HK-2 (cell line): ENCODE measurements around the gene CEP89.
A peak's percentile ranks its signal among the peaks of the same experiment; 100 is the strongest.
"Not testable (repeated sequence)": the region's sequence is repeated elsewhere in the genome, so short reads cannot be mapped to it uniquely, and the experiment has no call there.

Experiments
- DNase-seq: peaks from one replicate; pipeline ENCODE4 v3.0.0-alpha.2; 2018; ENCODE audit not compliant: unreplicated experiment

The CEP89 gene

GRCh38 chr19:32971715-32972540 lies at the start of gene CEP89, which contains the start of gene FAAP24:
TSS of gene CEP89 (minus strand) at chr19:32971958. CDS start at chr19:32971874, 84 bp downstream.
TSS of gene FAAP24 (plus strand) at chr19:32972242. CDS start at chr19:32973197, 955 bp downstream.
- peak; percentile 99 for DNase-seq

- DNase-seq, result not testable (repeated sequence)
Observed at GRCh38 chr19:33010891-33011290, 39.1 kb upstream of the CEP89 start.

GRCh38 chr19:33008738-33009137 lies 37.0 kb upstream of the CEP89 start:
- DNase-seq, result no peak

GRCh38 chr19:33005440-33005839 lies 33.7 kb upstream of the CEP89 start:
- no peak for DNase-seq

- peak; percentile 20 for DNase-seq
Observed at GRCh38 chr19:33003424-33004024, 31.8 kb upstream of the CEP89 start.

GRCh38 chr19:33002126-33002865 lies 30.5 kb upstream of the CEP89 start:
- DNase-seq, result peak; percentile 20

GRCh38 chr19:33000910-33001309 lies 29.2 kb upstream of the CEP89 start:
- DNase-seq, result no peak

- DNase-seq, result no peak
Observed at GRCh38 chr19:33000510-33000909, 28.8 kb upstream of the CEP89 start.

GRCh38 chr19:32998722-32999121 lies 27.0 kb upstream of the CEP89 start:
- DNase-seq, result no peak

- DNase-seq, result no peak
Observed at GRCh38 chr19:32997716-32998355, 26.1 kb upstream of the CEP89 start.

- DNase-seq, result not testable (repeated sequence)
Observed at GRCh38 chr19:32997061-32997464, 25.3 kb upstream of the CEP89 start.

- not testable (repeated sequence) for DNase-seq
Observed at GRCh38 chr19:32995966-32996365, 24.2 kb upstream of the CEP89 start.

GRCh38 chr19:32988724-32989123 lies 17.0 kb upstream of the CEP89 start:
- no peak for DNase-seq

GRCh38 chr19:32988254-32988653 lies 16.5 kb upstream of the CEP89 start:
- not testable (repeated sequence) for DNase-seq

GRCh38 chr19:32982488-32982887 lies 10.7 kb upstream of the CEP89 start:
- DNase-seq, result not testable (repeated sequence)

GRCh38 chr19:32979807-32980206 lies 8.0 kb upstream of the CEP89 start:
- DNase-seq, result not testable (repeated sequence)

- DNase-seq, result not testable (repeated sequence)
Observed at GRCh38 chr19:32977813-32978212, 6.1 kb upstream of the CEP89 start.

GRCh38 chr19:32977280-32977679 lies 5.5 kb upstream of the CEP89 start:
- DNase-seq, result no peak

- DNase-seq, result peak; percentile 60
Observed at GRCh38 chr19:32976223-32976805, 4.6 kb upstream of the CEP89 start.

GRCh38 chr19:32971012-32971595 lies 654 bp downstream of the CEP89 start:
- DNase-seq, result peak; percentile 4

- DNase-seq, result no peak
Observed at GRCh38 chr19:32969549-32969948, 2.2 kb downstream of the CEP89 start.
